Adipose tissue (tissue), 3 donors: ENCODE results near the gene B9D2. TPM values are rescaled to one million over a fixed set of nuclear protein-coding genes. Genes with fewer than 3 reads are reported as not detected.
A peak's percentile ranks its signal among the peaks of the same experiment; 100 is the strongest.
"Not testable (repeated sequence)": the region's sequence is repeated elsewhere in the genome, so short reads cannot be mapped to it uniquely, and the experiment has no call there.

Experiments
- H3K27ac ChIP-seq: one replicate; pipeline ENCODE4 v1.5.1; 2013; ENCODE audit warnings: low read depth, low read length
- WGBS, 3 donors: extraction: QIAGEN DNeasy Blood & Tissue Kit; methylation state at CpG; one replicate each; pipeline ENCODE4 v1.1.7; 2013; 5-methylcytosine and 5-hydroxymethylcytosine counted together
- polyA plus RNA-seq, 3 donors: library from polyadenylated mRNA; stranded (reverse); fragments of 200-250 nt; gene quantifications; one replicate each; pipeline ENCODE4 v1.2.3, GENCODE V29; 2013
- donor health status: healthy with polysubstance abuse.
- donor health status: Bipolar disorder and iron deficiency.
- donor health status: healthy.

The B9D2 gene
- polyA plus RNA-seq, 3 donors, result 6.1 to 9.4 (median 6.4) TPM

- H3K27ac ChIP-seq, result no peak within 1 kb of the TSS
- whole genome bisulfite sequencing, 3 donors, result 0 to 1% (median 0%) methylated on average over 50 of the region's 50 CpGs
Observed at GRCh38 chr19:41397086-41398049, 33.4 kb upstream of the B9D2 start, which contains the start of the genes BCKDHA and EXOSC5. Gene BCKDHA (plus strand): TSS chr19:41397818. CDS start chr19:41397828, 10 bp downstream. Gene EXOSC5 (minus strand): TSS chr19:41397359. CDS start chr19:41397328, 31 bp downstream.

GRCh38 chr19:41395355-41395754 is 31.4 kb upstream of the B9D2 start:
- H3K27ac ChIP-seq, result no peak overlapping the region
- 61 to 79% (median 77%) methylated on average over 6 of the region's 6 CpGs for WGBS, 3 donors

- no peak overlapping the region for H3K27ac ChIP-seq
- WGBS, 3 donors, result 62 to 87% (median 85%) methylated on average over 12 of the region's 12 CpGs
Observed at GRCh38 chr19:41392775-41393174, 28.8 kb upstream of the B9D2 start.

GRCh38 chr19:41391618-41392017 is 27.7 kb upstream of the B9D2 start:
- 87 to 93% (median 89%) methylated on average over 11 of the region's 11 CpGs for WGBS, 3 donors
- no peak overlapping the region for H3K27ac ChIP-seq

GRCh38 chr19:41386442-41386841 is 22.5 kb upstream of the B9D2 start:
- H3K27ac ChIP-seq, result no peak overlapping the region
- WGBS, 3 donors, result 57 to 89% (median 66%) methylated on average over 13 of the region's 13 CpGs

- H3K27ac ChIP-seq, result no peak overlapping the region
- 88 to 96% (median 92%) methylated on average over 5 of the region's 5 CpGs for WGBS, 3 donors
Observed at GRCh38 chr19:41384351-41384750, 20.4 kb upstream of the B9D2 start.

- WGBS, 3 donors, result 92 to 97% (median 95%) methylated on average over 8 of the region's 8 CpGs
- not testable (repeated sequence) for H3K27ac ChIP-seq
Observed at GRCh38 chr19:41381536-41381935, 17.6 kb upstream of the B9D2 start.

- 42 to 63% (median 45%) methylated on average over 9 of the region's 9 CpGs for WGBS, 3 donors
- no peak overlapping the region for H3K27ac ChIP-seq
Observed at GRCh38 chr19:41377977-41378709, 14.2 kb upstream of the B9D2 start.

- 55 to 74% (median 61%) methylated on average over 8 of the region's 8 CpGs for WGBS, 3 donors
- H3K27ac ChIP-seq, result no peak overlapping the region
Observed at GRCh38 chr19:41376998-41377365, 13.0 kb upstream of the B9D2 start.

GRCh38 chr19:41376241-41376997 is 12.5 kb upstream of the B9D2 start, which contains the start of gene TMEM91:
Gene TMEM91 (plus strand): TSS chr19:41376533. CDS start chr19:41378310, 1,777 bp downstream.
- 1 to 3% (median 3%) methylated on average over 45 to 47 of the region's 47 CpGs for WGBS, 3 donors

GRCh38 chr19:41373993-41374392 is 10.0 kb upstream of the B9D2 start:
- WGBS, 3 donors, result 14 to 44% (median 28%) methylated on average over 12 of the region's 12 CpGs
- H3K27ac ChIP-seq, result no peak overlapping the region

More at GRCh38 chr19:41376241-41376997, 12.5 kb upstream of the B9D2 start, which contains the start of gene TMEM91:
- peak within 1 kb of the TSS; percentile 6 for H3K27ac ChIP-seq

- H3K27ac ChIP-seq, result no peak overlapping the region
- 65 to 80% (median 73%) methylated on average over 2 of the region's 2 CpGs for WGBS, 3 donors
Observed at GRCh38 chr19:41372501-41372900, 8.6 kb upstream of the B9D2 start.

GRCh38 chr19:41371541-41371940 is 7.6 kb upstream of the B9D2 start:
- WGBS, 3 donors, result 90 to 97% (median 93%) methylated on average over 8 of the region's 8 CpGs
- H3K27ac ChIP-seq, result no peak overlapping the region

- 95 to 97% (median 96%) methylated on average over 5 of the region's 5 CpGs for WGBS, 3 donors
- not testable (repeated sequence) for H3K27ac ChIP-seq
Observed at GRCh38 chr19:41371119-41371518, 7.2 kb upstream of the B9D2 start.

- 91 to 98% (median 93%) methylated on average over 2 of the region's 2 CpGs for WGBS, 3 donors
- H3K27ac ChIP-seq, result no peak overlapping the region
Observed at GRCh38 chr19:41369769-41370168, 5.8 kb upstream of the B9D2 start.

- no peak overlapping the region for H3K27ac ChIP-seq
Observed at GRCh38 chr19:41367848-41368301, 3.9 kb upstream of the B9D2 start.

GRCh38 chr19:41366089-41366488 is 2.1 kb upstream of the B9D2 start:
- WGBS, 3 donors, result 95 to 100% (median 100%) methylated on average over 1 of the region's 1 CpG

More at GRCh38 chr19:41367848-41368301, 3.9 kb upstream of the B9D2 start:
- 25 to 54% (median 50%) methylated on average over 6 of the region's 6 CpGs for WGBS, 3 donors

More at GRCh38 chr19:41366089-41366488, 2.1 kb upstream of the B9D2 start:
- H3K27ac ChIP-seq, result no peak overlapping the region
